Panc1 (cell line): Measurements from ENCODE around the gene CEP170B. TPM values are rescaled to one million over a fixed set of nuclear protein-coding genes. Genes with fewer than 3 reads are reported as not detected.

ENCODE experiments used
- ATAC-seq: fragments of 200-7000 bp; cut with Tn5 transposase; 2 replicates; pipeline ENCODE4 v1.9.1; 2020; ENCODE audit warnings: mild to moderate bottlenecking, moderate library complexity
- BruUV-seq: library from RNA; stranded (reverse); fragments of 400-500 nt; replicated peaks from 2 replicates; lab custom pipeline; 2021; lab: Mats Ljungman, UMichigan
- CTCF ChIA-PET: fragments of 300-600 bp; sonication (Branson Sonifier 250); formaldehyde crosslinking; loops from one replicate; lab custom pipeline; 2022; ENCODE audit warnings: antibody characterized with exemption; lab: Charles Lee
- POLR2A ChIA-PET: fragments of 300-600 bp; sonication (Branson Sonifier 250); formaldehyde crosslinking; loops from one replicate; lab custom pipeline; 2022; ENCODE audit warnings: antibody characterized with exemption; lab: Charles Lee
- DNase-seq: peaks from one replicate; pipeline ENCODE4 v3.0.0-alpha.2; 2010; ENCODE audit warnings: low read depth, low spot score
- H3K27ac ChIP-seq: 2 replicates; pipeline ENCODE4 v1.5.1; 2011; ENCODE audit warnings: mild to moderate bottlenecking, low read length, inconsistent platforms
- H3K27me3 ChIP-seq: fragments of 200-500 bp; sonication (Bioruptor generic); 2 replicates; pipeline ENCODE4 v1.6.0; 2014; ENCODE audit warnings: low read length, inconsistent platforms; ENCODE audit not compliant: control insufficient read depth, insufficient read depth
- H3K36me3 ChIP-seq: fragments of 200-500 bp; sonication (Bioruptor generic); 2 replicates; pipeline ENCODE4 v1.5.1; 2014; ENCODE audit warnings: inconsistent platforms, mild to moderate bottlenecking, low read length, moderate library complexity; ENCODE audit not compliant: control insufficient read depth, insufficient read depth
- H3K4me1 ChIP-seq: 2 replicates; pipeline ENCODE4 v1.5.1; 2011; ENCODE audit warnings: inconsistent platforms, mild to moderate bottlenecking, low read length, moderate library complexity; ENCODE audit not compliant: control insufficient read depth, insufficient read depth
- H3K4me3 ChIP-seq, 2 experiments: 2 replicates each; pipeline ENCODE4 v1.5.1; 2011 to 2012; ENCODE audit warnings: low read depth in 2 of 2, low read length in 2 of 2, mild to moderate bottlenecking in 2 of 2, inconsistent platforms in 1 of 2, moderate library complexity in 1 of 2
- H3K9me3 ChIP-seq: fragments of 200-500 bp; sonication (Bioruptor generic); 2 replicates; pipeline ENCODE4 v1.5.1; 2014; ENCODE audit warnings: low read depth, mild to moderate bottlenecking, inconsistent platforms, low read length, moderate library complexity; ENCODE audit not compliant: control insufficient read depth, insufficient read depth
- CTCF ChIP-seq: fragments of 450-650 bp; IDR thresholded peaks from 2 replicates; pipeline ENCODE4 v1.5.1; 2017; ENCODE audit warnings: mild to moderate bottlenecking
- POLR2AphosphoS5 ChIP-seq: IDR thresholded peaks from 2 replicates; pipeline ENCODE4 v1.6.1; 2012; ENCODE audit warnings: mild to moderate bottlenecking, low read depth, low read length, moderate library complexity
- REST ChIP-seq, 2 experiments: IDR thresholded peaks; 2 replicates each; pipeline ENCODE4 v1.6.1; 2011 to 2012; ENCODE audit warnings: low read depth in 2 of 2, control low read depth in 1 of 2, low read length in 1 of 2, mild to moderate bottlenecking in 1 of 2, moderate library complexity in 1 of 2; ENCODE audit not compliant: insufficient read depth in 1 of 2
- SIN3A ChIP-seq: IDR thresholded peaks from 2 replicates; pipeline ENCODE4 v1.6.1; 2012; ENCODE audit warnings: low read depth, mild to moderate bottlenecking, low read length, moderate library complexity, borderline replicate concordance; ENCODE audit not compliant: insufficient read depth
- TCF7L2 ChIP-seq: IDR thresholded peaks from 2 replicates; pipeline ENCODE4 v1.6.1; 2011; ENCODE audit warnings: mild to moderate bottlenecking, low read depth, low read length, inconsistent platforms
- in situ Hi-C: cut with HindIII; loops from 2 replicates; pipeline ENCODE4 v1.10.0; 2016; ENCODE audit warnings: low sequenced_read_pairs, low pct_unique_long_range_greater_than_20kb
- intact Hi-C: fragments of 100-400 bp; cut with micrococcal nuclease; formaldehyde crosslinking; loops from one replicate; pipeline ENCODE4 v1.10.0; 2022; ENCODE audit not compliant: unreplicated experiment
- total RNA-seq: library from RNA; stranded (reverse); gene quantifications from one replicate; pipeline ENCODE4 v1.2.1, GENCODE V29; 2021; ENCODE audit not compliant: unreplicated experiment

CEP170B gene
- total RNA-seq, 1 experiment from 2014 or later, result 17.8 TPM

GRCh38 chr14:104933746-104934733 is 69.0 kb downstream of the CEP170B start:
- Histone ChIP-seq H3K27me3 (no peaks in the 10 kb centered on the region), H3K4me1 (no peaks in the 10 kb centered on the region), H3K27ac (no peak overlapping the region), H3K36me3 (no peaks in the 10 kb centered on the region), H3K9me3 (no peaks in the 10 kb centered on the region), H3K4me3 (peak overlapping the region in 1 of 2 experiments; percentile 14; a peak in 1 of 4 replicates)
- ATAC-seq, result no peak
- in situ Hi-C loops (no loop called here), intact Hi-C loops (no loop called here)
- ChIA-PET POLR2A (no interaction called here), CTCF (no interaction called here)
- DNase-seq, result no peak
- TF ChIP-seq TCF7L2, result no peak
- no peak for TF ChIP-seq CTCF
- TF ChIP-seq SIN3A, result no peak
- no peak for TF ChIP-seq POLR2AphosphoS5
- no peak for TF ChIP-seq REST (IDR thresholded peaks at IDR 0.05; ENCODE audit: insufficient read depth in 1 of 2, low read depth in 2 of 2, low read length in 1 of 2)
- BruUV-seq, result no TSS peak

- Histone ChIP-seq H3K4me3 (no peak overlapping the region), H3K4me1 (no peaks in the 10 kb centered on the region), H3K9me3 (no peaks in the 10 kb centered on the region), H3K27me3 (no peaks in the 10 kb centered on the region), H3K27ac (no peak overlapping the region), H3K36me3 (peaks cover under 1% of the 10 kb centered on the region; the same call in 1 of the 2 replicates)
- POLR2A ChIA-PET, result no interaction called here
- DNase-seq (peak; percentile 22), ATAC-seq (no peak)
- BruUV-seq, result no TSS peak
- no peak for TF ChIP-seq SIN3A
- TF ChIP-seq CTCF, result no peak
- no peak for TF ChIP-seq REST (IDR thresholded peaks at IDR 0.05; ENCODE audit: insufficient read depth in 1 of 2, low read depth in 2 of 2, low read length in 1 of 2)
- TF ChIP-seq POLR2AphosphoS5, result no peak
- TF ChIP-seq TCF7L2, result no peak
- in situ Hi-C loops, result no loop called here
- intact Hi-C loops, result no loop called here
- CTCF ChIA-PET, result no interaction called here
Observed at GRCh38 chr14:104935026-104935650, 70.1 kb downstream of the CEP170B start.
